Ovary (tissue), 3 donors: Measurements from ENCODE around the gene RAB12.

Experiments used
- EP300 ChIP-seq: sonication (generic); formaldehyde crosslinking; IDR thresholded peaks from one replicate; pipeline ENCODE4 v1.6.1; 2017; ENCODE audit warnings: antibody characterized with exemption
- POLR2A ChIP-seq: fragments of 450-650 bp; IDR thresholded peaks from one replicate; pipeline ENCODE4 v1.6.1; 2017; ENCODE audit warnings: antibody characterized with exemption, mild to moderate bottlenecking, moderate library complexity
- TF ChIP-seq, protein P1 (sequence below), 3 donors: fragments of 450-650 bp in 2 of 3; fragments of 200-600 bp in 1 of 3; IDR thresholded peaks; one replicate each; pipeline versions ENCODE4 v1.5.1 to v1.8.0; 2016 to 2022; ENCODE audit warnings: antibody characterized with exemption in 3 of 3, mild to moderate bottlenecking in 1 of 3
- donor health status: DM: no; HTN: no; CAD: no.

DNA sequence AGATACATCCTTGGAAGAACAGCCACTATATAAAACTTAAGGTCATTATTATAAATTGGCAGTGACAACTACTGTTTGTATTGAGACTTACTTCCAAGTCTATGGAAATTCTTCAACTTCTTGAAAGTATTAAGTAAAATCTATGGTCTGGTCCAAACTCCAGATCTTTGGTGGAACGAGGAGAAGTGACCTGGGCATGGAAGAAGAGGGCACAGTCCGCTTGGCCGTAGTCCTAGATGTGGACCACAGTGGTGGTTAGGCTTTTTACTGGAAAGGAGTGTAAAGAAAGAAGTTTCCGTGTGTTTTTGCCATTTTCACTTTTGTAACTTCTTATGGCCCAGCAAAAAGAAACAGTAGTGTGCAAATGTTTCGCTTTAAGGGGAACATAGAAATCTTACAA, 9.8 kb downstream of the RAB12 start:
- TF ChIP-seq POLR2A (no peak), EP300 (no peak)
- TF ChIP-seq, protein P1, sequence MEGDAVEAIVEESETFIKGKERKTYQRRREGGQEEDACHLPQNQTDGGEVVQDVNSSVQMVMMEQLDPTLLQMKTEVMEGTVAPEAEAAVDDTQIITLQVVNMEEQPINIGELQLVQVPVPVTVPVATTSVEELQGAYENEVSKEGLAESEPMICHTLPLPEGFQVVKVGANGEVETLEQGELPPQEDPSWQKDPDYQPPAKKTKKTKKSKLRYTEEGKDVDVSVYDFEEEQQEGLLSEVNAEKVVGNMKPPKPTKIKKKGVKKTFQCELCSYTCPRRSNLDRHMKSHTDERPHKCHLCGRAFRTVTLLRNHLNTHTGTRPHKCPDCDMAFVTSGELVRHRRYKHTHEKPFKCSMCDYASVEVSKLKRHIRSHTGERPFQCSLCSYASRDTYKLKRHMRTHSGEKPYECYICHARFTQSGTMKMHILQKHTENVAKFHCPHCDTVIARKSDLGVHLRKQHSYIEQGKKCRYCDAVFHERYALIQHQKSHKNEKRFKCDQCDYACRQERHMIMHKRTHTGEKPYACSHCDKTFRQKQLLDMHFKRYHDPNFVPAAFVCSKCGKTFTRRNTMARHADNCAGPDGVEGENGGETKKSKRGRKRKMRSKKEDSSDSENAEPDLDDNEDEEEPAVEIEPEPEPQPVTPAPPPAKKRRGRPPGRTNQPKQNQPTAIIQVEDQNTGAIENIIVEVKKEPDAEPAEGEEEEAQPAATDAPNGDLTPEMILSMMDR (IDR thresholded peaks at IDR 0.05) = no peak
